ENCODE measurements around the gene TMEM213.

- TF ChIP-seq POLR2AphosphoS5 (IDR thresholded peaks at IDR 0.05) = no peak
- no peak for TF ChIP-seq CTCF (IDR thresholded peaks at IDR 0.05)
Observed at GRCh38 chr7:138804618-138805017, 6.8 kb downstream of the TMEM213 start.

Data from transverse colon (tissue), 4 donors.